ENCODE data around the gene KCNN4.

Gene KCNN4

GRCh38 chr19:43748685-43749084, 32.1 kb downstream of the KCNN4 start:
- TF ChIP-seq CTCF (IDR thresholded peaks at IDR 0.05; ENCODE audit: insufficient read depth, low read depth, low read length, missing control alignments) = no peak
- H3K4me3 ChIP-seq (ENCODE audit: low read length) = no peak overlapping the region
- DNase-seq (ENCODE audit: low read depth) = no peak

GRCh38 chr19:43748205-43748594, 32.6 kb downstream of the KCNN4 start:
- TF ChIP-seq CTCF (IDR thresholded peaks at IDR 0.05; ENCODE audit: insufficient read depth, low read depth, low read length, missing control alignments) = no peak
- DNase-seq (ENCODE audit: low read depth) = no peak
- no peak overlapping the region for H3K4me3 ChIP-seq (ENCODE audit: low read length)

GRCh38 chr19:43747557-43748204, 33.1 kb downstream of the KCNN4 start:
- no peak for TF ChIP-seq CTCF (IDR thresholded peaks at IDR 0.05; ENCODE audit: insufficient read depth, low read depth, low read length, missing control alignments)
- no peak for DNase-seq (ENCODE audit: low read depth)
- H3K4me3 ChIP-seq (ENCODE audit: low read length) = no peak overlapping the region

GRCh38 chr19:43743059-43743458, 37.7 kb downstream of the KCNN4 start:
- no peak for TF ChIP-seq CTCF (IDR thresholded peaks at IDR 0.05; ENCODE audit: insufficient read depth, low read depth, low read length, missing control alignments)
- no peak overlapping the region for H3K4me3 ChIP-seq (ENCODE audit: low read length)
- DNase-seq (ENCODE audit: low read depth) = no peak

- no peak overlapping the region for H3K4me3 ChIP-seq (ENCODE audit: low read length)
- no peak for TF ChIP-seq CTCF (IDR thresholded peaks at IDR 0.05; ENCODE audit: insufficient read depth, low read depth, low read length, missing control alignments)
- no peak for DNase-seq (ENCODE audit: low read depth)
Measured at GRCh38 chr19:43741075-43741825, 39.5 kb downstream of the KCNN4 start.

GRCh38 chr19:43739439-43740235, 41.1 kb downstream of the KCNN4 start:
- TF ChIP-seq CTCF (IDR thresholded peaks at IDR 0.05; ENCODE audit: insufficient read depth, low read depth, low read length, missing control alignments) = no peak
- DNase-seq (ENCODE audit: low read depth) = peak; percentile 79
- H3K4me3 ChIP-seq (ENCODE audit: low read length) = no peak overlapping the region

Data from epithelial cell of esophagus (primary cell).